ENCODE results near the gene TOP3A. TPM values are rescaled to one million over a fixed set of nuclear protein-coding genes. Genes with fewer than 3 reads are reported as not detected.

Gene TOP3A
- total RNA-seq, 3 donors from 2014 or later: 27.9 to 39.8 (median 30.1) TPM

- TF ChIP-seq CTCF (IDR thresholded peaks at IDR 0.05): no peak
- no peak for DNase-seq
- intact Hi-C loops (cut with DNase I, micrococcal nuclease): no loop called here
- Histone ChIP-seq H3K4me3 (no peak overlapping the region), H3K9me3 (no peaks in the 10 kb centered on the region), H3K36me3 (ENCODE audit: low read depth) (no peaks in the 10 kb centered on the region), H3K4me1 (ENCODE audit: low read depth) (no peaks in the 10 kb centered on the region)
- ATAC-seq: no peak
Observed at GRCh38 chr17:18228176-18228682, 86.6 kb downstream of the TOP3A start.

- Histone ChIP-seq H3K36me3 (ENCODE audit: low read depth) (no peaks in the 10 kb centered on the region), H3K4me1 (ENCODE audit: low read depth) (no peaks in the 10 kb centered on the region), H3K9me3 (no peaks in the 10 kb centered on the region), H3K4me3 (no peak overlapping the region)
- DNase-seq (no peak), ATAC-seq (no peak)
- no peak for TF ChIP-seq CTCF (IDR thresholded peaks at IDR 0.05)
- intact Hi-C loops (cut with DNase I, micrococcal nuclease): no loop called here
Observed at GRCh38 chr17:18227635-18228034, 87.2 kb downstream of the TOP3A start.

- Histone ChIP-seq H3K4me3 (no peak overlapping the region), H3K36me3 (ENCODE audit: low read depth) (no peaks in the 10 kb centered on the region), H3K9me3 (no peaks in the 10 kb centered on the region), H3K4me1 (ENCODE audit: low read depth) (no peaks in the 10 kb centered on the region)
- TF ChIP-seq CTCF (IDR thresholded peaks at IDR 0.05): no peak
- ATAC-seq (peak; percentile 1), DNase-seq (peak in 1 of 3 donors; percentile 40)
- intact Hi-C loops (cut with DNase I, micrococcal nuclease): no loop called here
Observed at GRCh38 chr17:18226284-18226945, 88.4 kb downstream of the TOP3A start.

GRCh38 chr17:18225642-18226283 lies 89.0 kb downstream of the TOP3A start:
- intact Hi-C loops (cut with DNase I, micrococcal nuclease): no loop called here
- peak in 2 of 3 donors; percentile 19 to 66 for DNase-seq
- H3K9me3 ChIP-seq: no peaks in the 10 kb centered on the region
- no peaks in the 10 kb centered on the region for H3K36me3 ChIP-seq (ENCODE audit: low read depth)
- peak; percentile 3 for ATAC-seq
- no peaks in the 10 kb centered on the region for H3K4me1 ChIP-seq (ENCODE audit: low read depth)
- no peak for TF ChIP-seq CTCF (IDR thresholded peaks at IDR 0.05)
- peak overlapping the region; percentile 28 for H3K4me3 ChIP-seq

GRCh38 chr17:18225121-18225641 lies 89.6 kb downstream of the TOP3A start, which contains the start of gene LLGL1:
TSS of gene LLGL1 (plus strand) at chr17:18225635. CDS start at chr17:18225683, 48 bp downstream.
- ATAC-seq (peak; percentile 98), DNase-seq (peak; percentile 97 to 98 (median 97))
- no peaks in the 10 kb centered on the region for H3K36me3 ChIP-seq (ENCODE audit: low read depth)
- no peak for TF ChIP-seq CTCF (IDR thresholded peaks at IDR 0.05)
- no peaks in the 10 kb centered on the region for H3K9me3 ChIP-seq
- peak within 1 kb of the TSS; percentile 28 for H3K4me3 ChIP-seq
- H3K4me1 ChIP-seq (ENCODE audit: low read depth): no peaks in the 10 kb centered on the region
- intact Hi-C loops (cut with DNase I, micrococcal nuclease): no loop called here

All from mucosa of descending colon (tissue), 3 donors.